ENCODE data around the gene SRGAP3. TPM values are rescaled to one million over a fixed set of nuclear protein-coding genes. Genes with fewer than 3 reads are reported as not detected.

SRGAP3 gene
- polyA plus RNA-seq, 3 donors, result 0.27 to 1.3 (median 0.87) TPM

GRCh38 chr3:9045371-9045770, 204.1 kb downstream of the SRGAP3 start:
- H3K36me3 Mint-ChIP-seq, result no peaks in the 10 kb centered on the region
- no peaks in the 10 kb centered on the region for H4K20me1 ChIP-seq (ENCODE audit: insufficient read depth, low read length)
- H3K27ac ChIP-seq (ENCODE audit: low read depth in 1 of 2, low read length in 2 of 2), result no peak overlapping the region

DNA sequence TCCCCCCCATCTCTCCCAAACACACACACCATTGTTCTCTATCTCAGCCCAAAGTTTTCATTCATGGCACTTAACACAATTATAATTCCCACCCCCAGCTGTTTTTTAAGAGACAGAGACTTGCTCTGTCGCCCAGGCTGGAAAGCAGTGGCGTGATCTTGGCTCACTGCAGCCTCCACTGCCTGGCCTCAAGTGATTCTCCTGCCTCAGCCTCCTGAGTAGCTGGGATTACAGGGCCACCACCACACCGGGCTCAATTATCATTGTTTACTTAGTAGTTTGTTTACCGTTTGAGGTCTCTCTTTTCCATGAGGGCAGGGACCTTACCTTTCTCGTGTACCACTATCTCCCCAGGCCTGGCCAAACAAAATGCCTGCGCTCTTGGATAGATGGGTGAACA, 206.4 kb downstream of the SRGAP3 start:
- 100% methylated on average over 2 of the region's 6 CpGs for WGBS (ENCODE audit: insufficient coverage)
- H3K27ac Mint-ChIP-seq, result no peak overlapping the region
- H3K36me3 ChIP-seq (replicated peaks in 1 of 2; ENCODE audit: control insufficient read depth in 1 of 2, insufficient read depth in 2 of 2, low read length in 2 of 2), result no peaks in the 10 kb centered on the region

More at GRCh38 chr3:9045371-9045770, 204.1 kb downstream of the SRGAP3 start:
- no peaks in the 10 kb centered on the region for H3K4me1 ChIP-seq (ENCODE audit: control insufficient read depth in 1 of 2, insufficient read depth in 2 of 2, low read length in 2 of 2)
- intact Hi-C loops (cut with micrococcal nuclease), result no loop called here
- no peaks in the 10 kb centered on the region for H3K27me3 ChIP-seq (ENCODE audit: control insufficient read depth in 2 of 2, insufficient read depth in 2 of 2, low read length in 2 of 2)
- no peak for TF ChIP-seq CTCF (IDR thresholded peaks at IDR 0.05)
- no peak overlapping the region for H3K27ac Mint-ChIP-seq
- no peaks in the 10 kb centered on the region for H3K79me2 ChIP-seq (ENCODE audit: insufficient read depth, low read length)
- WGBS (ENCODE audit: insufficient coverage), result 95% methylated on average over 6 of the region's 7 CpGs
- no peak overlapping the region for H3K4me2 ChIP-seq (replicated peaks; ENCODE audit: extremely low read depth, low read length, poor library complexity, severe bottlenecking)
- H2AFZ ChIP-seq (ENCODE audit: insufficient read depth, low read depth, low read length, poor library complexity, severe bottlenecking), result no peak overlapping the region
- peaks cover 0 to 2% (median 0%) of the 10 kb centered on the region in 7 donors for H3K9me3 Mint-ChIP-seq
- H3K27me3 Mint-ChIP-seq (ENCODE audit: low read depth in 3 of 3), result peaks cover 0 to 5% (median 1%) of the 10 kb centered on the region in 3 donors
- H3K4me3 ChIP-seq (replicated peaks in 1 of 3; ENCODE audit: low read depth in 2 of 3, low read length in 3 of 3), result no peak overlapping the region
- no peak overlapping the region for H3K9ac ChIP-seq (ENCODE audit: insufficient read depth, low read length, poor library complexity, severe bottlenecking)
- no peak overlapping the region for H3K4me3 Mint-ChIP-seq
- no peaks in the 10 kb centered on the region for H3K36me3 ChIP-seq (replicated peaks in 1 of 2; ENCODE audit: control insufficient read depth in 1 of 2, insufficient read depth in 2 of 2, low read length in 2 of 2)
- no peaks in the 10 kb centered on the region for H3K4me1 Mint-ChIP-seq
- DNase-seq, result no peak
- H3K9me3 ChIP-seq (replicated peaks in 1 of 2; ENCODE audit: control insufficient read depth in 1 of 2, insufficient read depth in 1 of 2, low read length in 2 of 2), result no peaks in the 10 kb centered on the region

More for the DNA sequence above, 206.4 kb downstream of the SRGAP3 start:
- Histone ChIP-seq H3K27ac (ENCODE audit: low read depth in 1 of 2, low read length in 2 of 2) (no peak overlapping the region), H3K9ac (ENCODE audit: insufficient read depth, low read length, poor library complexity, severe bottlenecking) (no peak overlapping the region), H3K27me3 (ENCODE audit: control insufficient read depth in 2 of 2, insufficient read depth in 2 of 2, low read length in 2 of 2) (no peaks in the 10 kb centered on the region), H3K4me1 (ENCODE audit: control insufficient read depth in 1 of 2, insufficient read depth in 2 of 2, low read length in 2 of 2) (no peaks in the 10 kb centered on the region), H3K79me2 (ENCODE audit: insufficient read depth, low read length) (no peaks in the 10 kb centered on the region), H4K20me1 (ENCODE audit: insufficient read depth, low read length) (no peaks in the 10 kb centered on the region), H2AFZ (ENCODE audit: insufficient read depth, low read depth, low read length, poor library complexity, severe bottlenecking) (no peak overlapping the region), H3K4me3 (replicated peaks in 1 of 3; ENCODE audit: low read depth in 2 of 3, low read length in 3 of 3) (no peak overlapping the region), H3K9me3 (replicated peaks in 1 of 2; ENCODE audit: control insufficient read depth in 1 of 2, insufficient read depth in 1 of 2, low read length in 2 of 2) (no peaks in the 10 kb centered on the region), H3K4me2 (replicated peaks; ENCODE audit: extremely low read depth, low read length, poor library complexity, severe bottlenecking) (no peak overlapping the region)
- H3K36me3 Mint-ChIP-seq, result no peaks in the 10 kb centered on the region
- H3K27me3 Mint-ChIP-seq (ENCODE audit: low read depth in 3 of 3), result peaks cover 0 to 5% (median 1%) of the 10 kb centered on the region in 3 donors
- H3K4me1 Mint-ChIP-seq, result no peaks in the 10 kb centered on the region
- no peak overlapping the region for H3K4me3 Mint-ChIP-seq
- TF ChIP-seq CTCF (IDR thresholded peaks at IDR 0.05), result no peak
- peaks cover 0 to 2% (median 0%) of the 10 kb centered on the region in 7 donors for H3K9me3 Mint-ChIP-seq
- no peak for DNase-seq
- intact Hi-C loops (cut with micrococcal nuclease), result no loop called here

Data from CD14-positive monocyte (primary cell).